Activated CD8-positive, alpha-beta T cell treated with anti-CD3 and anti-CD28 coated beads, Interleukin-2, amount 10 ng/mL, durations not matched to agents 7 days and 5 days (primary cell): Measurements from ENCODE around the gene LINC00305. TPM values are rescaled to one million over a fixed set of nuclear protein-coding genes. Genes with fewer than 3 reads are reported as not detected.

Experiments
- ATAC-seq: fragments of 150-1000 bp; cut with Tn5 transposase; one replicate; pipeline ENCODE4 v1.10.0; 2021; ENCODE audit warnings: moderate library complexity
- CTCF ChIA-PET: fragments of 350-600 bp; sonication (Branson Sonifier 250); formaldehyde crosslinking; loops from one replicate; lab custom pipeline; 2021; ENCODE audit warnings: antibody characterized with exemption; lab: Charles Lee
- POLR2A ChIA-PET: fragments of 350-600 bp; sonication (Branson Sonifier 250); formaldehyde crosslinking; loops from one replicate; lab custom pipeline; 2021; ENCODE audit warnings: antibody characterized with exemption; lab: Charles Lee
- DNase-seq: peaks from one replicate; pipeline ENCODE4 v3.0.0-alpha.2; 2020
- H3K27ac Mint-ChIP-seq: one replicate; pipeline ENCODE4 v1.8.0; 2021; ENCODE audit warnings: mild to moderate bottlenecking, mixed read lengths
- H3K27me3 Mint-ChIP-seq: one replicate; pipeline ENCODE4 v1.8.0; 2021; ENCODE audit warnings: low read depth, mixed read lengths
- H3K36me3 Mint-ChIP-seq: one replicate; pipeline ENCODE4 v1.8.0; 2021; ENCODE audit warnings: low read depth, mixed read lengths
- H3K4me1 Mint-ChIP-seq: one replicate; pipeline ENCODE4 v1.8.0; 2021; ENCODE audit warnings: low read depth, mixed read lengths
- H3K4me3 Mint-ChIP-seq: one replicate; pipeline ENCODE4 v1.8.0; 2021; ENCODE audit warnings: mild to moderate bottlenecking, mixed read lengths
- H3K9me3 Mint-ChIP-seq: one replicate; pipeline ENCODE4 v1.8.0; 2022; ENCODE audit warnings: mixed read lengths; ENCODE audit not compliant: insufficient read depth
- total RNA-seq, 2 experiments: library from RNA; stranded (reverse); gene quantifications; one replicate each; pipeline ENCODE4 v1.2.3, GENCODE V29; 2021

Gene LINC00305
- total RNA-seq, 2 experiments from 2014 or later: not detected

- Mint-ChIP-seq H3K36me3 (no peaks in the 10 kb centered on the region), H3K27ac (no peak overlapping the region), H3K9me3 (no peaks in the 10 kb centered on the region), H3K4me1 (no peaks in the 10 kb centered on the region), H3K27me3 (peaks cover 3% of the 10 kb centered on the region), H3K4me3 (no peak overlapping the region)
- ChIA-PET CTCF (no interaction called here), POLR2A (no interaction called here)
- DNase-seq (no peak), ATAC-seq (no peak)
Observed at GRCh38 chr18:64110692-64111480, 38.0 kb downstream of the LINC00305 start.

GRCh38 chr18:64103986-64104385 lies 44.9 kb downstream of the LINC00305 start:
- no peak for ATAC-seq
- DNase-seq: no peak
- no peaks in the 10 kb centered on the region for H3K4me1 Mint-ChIP-seq
- no peaks in the 10 kb centered on the region for H3K27me3 Mint-ChIP-seq
- no peak overlapping the region for H3K27ac Mint-ChIP-seq
- no peak overlapping the region for H3K4me3 Mint-ChIP-seq
- H3K36me3 Mint-ChIP-seq: no peaks in the 10 kb centered on the region
- ChIA-PET CTCF (no interaction called here), POLR2A (no interaction called here)
- H3K9me3 Mint-ChIP-seq: no peaks in the 10 kb centered on the region

- Mint-ChIP-seq H3K36me3 (no peaks in the 10 kb centered on the region), H3K4me3 (no peak overlapping the region), H3K4me1 (no peaks in the 10 kb centered on the region), H3K27me3 (peaks cover 2% of the 10 kb centered on the region), H3K27ac (no peak overlapping the region), H3K9me3 (no peaks in the 10 kb centered on the region)
- ATAC-seq (no peak), DNase-seq (no peak)
- ChIA-PET CTCF (no interaction called here), POLR2A (no interaction called here)
Observed at GRCh38 chr18:64100116-64100922, 48.6 kb downstream of the LINC00305 start.

- Mint-ChIP-seq H3K9me3 (no peaks in the 10 kb centered on the region), H3K36me3 (no peaks in the 10 kb centered on the region), H3K4me1 (no peaks in the 10 kb centered on the region), H3K27ac (no peak overlapping the region), H3K27me3 (peaks cover 2% of the 10 kb centered on the region), H3K4me3 (no peak overlapping the region)
- ATAC-seq (no peak), DNase-seq (no peak)
- ChIA-PET CTCF (interaction anchor here (0.6 kb wide), 1 partner anchor 18 kb away, joined by 3 read pairs; no protein-coding TSS in a partner anchor), POLR2A (no interaction called here)
Observed at GRCh38 chr18:64099244-64099643, 49.6 kb downstream of the LINC00305 start.

- H3K4me1 Mint-ChIP-seq: no peaks in the 10 kb centered on the region
- ChIA-PET CTCF (no interaction called here), POLR2A (no interaction called here)
- no peak for ATAC-seq
- no peaks in the 10 kb centered on the region for H3K9me3 Mint-ChIP-seq
- DNase-seq: no peak
- H3K27ac Mint-ChIP-seq: no peak overlapping the region
- H3K36me3 Mint-ChIP-seq: no peaks in the 10 kb centered on the region
- H3K27me3 Mint-ChIP-seq: peaks cover 2% of the 10 kb centered on the region
- no peak overlapping the region for H3K4me3 Mint-ChIP-seq
Observed at GRCh38 chr18:64097497-64097896, 51.4 kb downstream of the LINC00305 start.

- CTCF ChIA-PET: no interaction called here
- DNase-seq (no peak), ATAC-seq (no peak)
- Mint-ChIP-seq H3K36me3 (no peaks in the 10 kb centered on the region), H3K9me3 (no peaks in the 10 kb centered on the region), H3K4me1 (no peaks in the 10 kb centered on the region), H3K4me3 (no peak overlapping the region), H3K27me3 (peaks cover 2% of the 10 kb centered on the region), H3K27ac (no peak overlapping the region)
- POLR2A ChIA-PET: no interaction called here
Observed at GRCh38 chr18:64095056-64095455, 53.8 kb downstream of the LINC00305 start.

GRCh38 chr18:64094210-64094609 lies 54.7 kb downstream of the LINC00305 start:
- H3K36me3 Mint-ChIP-seq: no peaks in the 10 kb centered on the region

GRCh38 chr18:64091526-64091925 lies 57.4 kb downstream of the LINC00305 start:
- POLR2A ChIA-PET: no interaction called here
- ATAC-seq: no peak

More at GRCh38 chr18:64094210-64094609, 54.7 kb downstream of the LINC00305 start:
- DNase-seq: no peak
- no peak overlapping the region for H3K27ac Mint-ChIP-seq
- peaks cover 2% of the 10 kb centered on the region for H3K27me3 Mint-ChIP-seq
- ATAC-seq: no peak
- no peak overlapping the region for H3K4me3 Mint-ChIP-seq
- CTCF ChIA-PET: no interaction called here
- POLR2A ChIA-PET: no interaction called here
- H3K9me3 Mint-ChIP-seq: no peaks in the 10 kb centered on the region
- no peaks in the 10 kb centered on the region for H3K4me1 Mint-ChIP-seq

GRCh38 chr18:64090876-64091275 lies 58.0 kb downstream of the LINC00305 start:
- Mint-ChIP-seq H3K4me3 (no peak overlapping the region), H3K36me3 (no peaks in the 10 kb centered on the region), H3K27me3 (peaks cover 2% of the 10 kb centered on the region), H3K9me3 (no peaks in the 10 kb centered on the region), H3K4me1 (no peaks in the 10 kb centered on the region), H3K27ac (no peak overlapping the region)
- ChIA-PET POLR2A (no interaction called here), CTCF (no interaction called here)
- ATAC-seq (no peak), DNase-seq (no peak)

More at GRCh38 chr18:64091526-64091925, 57.4 kb downstream of the LINC00305 start:
- no peaks in the 10 kb centered on the region for H3K9me3 Mint-ChIP-seq
- H3K36me3 Mint-ChIP-seq: no peaks in the 10 kb centered on the region
- H3K4me1 Mint-ChIP-seq: no peaks in the 10 kb centered on the region
- CTCF ChIA-PET: no interaction called here
- no peak overlapping the region for H3K27ac Mint-ChIP-seq
- peaks cover 2% of the 10 kb centered on the region for H3K27me3 Mint-ChIP-seq
- DNase-seq: no peak
- H3K4me3 Mint-ChIP-seq: no peak overlapping the region

GRCh38 chr18:64083916-64084315 lies 65.0 kb downstream of the LINC00305 start:
- H3K36me3 Mint-ChIP-seq: no peaks in the 10 kb centered on the region
- H3K4me1 Mint-ChIP-seq: no peaks in the 10 kb centered on the region
- H3K4me3 Mint-ChIP-seq: no peak overlapping the region
- H3K9me3 Mint-ChIP-seq: no peaks in the 10 kb centered on the region
- no peak for DNase-seq
- CTCF ChIA-PET: no interaction called here
- no peak overlapping the region for H3K27ac Mint-ChIP-seq
- POLR2A ChIA-PET: no interaction called here
- no peak for ATAC-seq
- H3K27me3 Mint-ChIP-seq: no peaks in the 10 kb centered on the region

- no peaks in the 10 kb centered on the region for H3K4me1 Mint-ChIP-seq
Observed at GRCh38 chr18:64082513-64082912, 66.4 kb downstream of the LINC00305 start.

GRCh38 chr18:64082054-64082453 lies 66.8 kb downstream of the LINC00305 start:
- H3K4me1 Mint-ChIP-seq: no peaks in the 10 kb centered on the region

More at GRCh38 chr18:64082513-64082912, 66.4 kb downstream of the LINC00305 start:
- no peaks in the 10 kb centered on the region for H3K27me3 Mint-ChIP-seq
- no peaks in the 10 kb centered on the region for H3K9me3 Mint-ChIP-seq
- ChIA-PET POLR2A (no interaction called here), CTCF (no interaction called here)
- ATAC-seq: no peak
- H3K4me3 Mint-ChIP-seq: no peak overlapping the region
- H3K36me3 Mint-ChIP-seq: no peaks in the 10 kb centered on the region
- DNase-seq: no peak
- H3K27ac Mint-ChIP-seq: no peak overlapping the region

More at GRCh38 chr18:64082054-64082453, 66.8 kb downstream of the LINC00305 start:
- H3K9me3 Mint-ChIP-seq: no peaks in the 10 kb centered on the region
- DNase-seq: no peak
- no peaks in the 10 kb centered on the region for H3K36me3 Mint-ChIP-seq
- no peak overlapping the region for H3K4me3 Mint-ChIP-seq
- no peaks in the 10 kb centered on the region for H3K27me3 Mint-ChIP-seq
- POLR2A ChIA-PET: no interaction called here
- CTCF ChIA-PET: interaction anchor here (1.1 kb wide), 1 partner anchor 17 kb away, joined by 3 read pairs; no protein-coding TSS in a partner anchor
- no peak overlapping the region for H3K27ac Mint-ChIP-seq
- ATAC-seq: no peak
